Choroid plexus epithelial cell (primary cell): ENCODE measurements around the gene LAYN.

ENCODE experiments used
- DNase-seq: peaks from one replicate; pipeline ENCODE4 v3.0.0-alpha.2; 2010; ENCODE audit warnings: low read depth
- H3K4me3 ChIP-seq: 2 replicates; pipeline ENCODE4 v1.5.1; 2011; ENCODE audit warnings: low read depth, mild to moderate bottlenecking, control low read depth, low read length, moderate library complexity
- TF ChIP-seq, protein P1 (sequence below): conservative IDR thresholded peaks from 2 replicates; pipeline ENCODE4 v1.5.1; 2011; ENCODE audit warnings: low read depth, mild to moderate bottlenecking, control low read depth, inconsistent platforms, low read length, moderate library complexity

The LAYN gene

GRCh38 chr11:111538407-111539114 lies 2.0 kb upstream of the LAYN start:
- TF ChIP-seq, protein P1, sequence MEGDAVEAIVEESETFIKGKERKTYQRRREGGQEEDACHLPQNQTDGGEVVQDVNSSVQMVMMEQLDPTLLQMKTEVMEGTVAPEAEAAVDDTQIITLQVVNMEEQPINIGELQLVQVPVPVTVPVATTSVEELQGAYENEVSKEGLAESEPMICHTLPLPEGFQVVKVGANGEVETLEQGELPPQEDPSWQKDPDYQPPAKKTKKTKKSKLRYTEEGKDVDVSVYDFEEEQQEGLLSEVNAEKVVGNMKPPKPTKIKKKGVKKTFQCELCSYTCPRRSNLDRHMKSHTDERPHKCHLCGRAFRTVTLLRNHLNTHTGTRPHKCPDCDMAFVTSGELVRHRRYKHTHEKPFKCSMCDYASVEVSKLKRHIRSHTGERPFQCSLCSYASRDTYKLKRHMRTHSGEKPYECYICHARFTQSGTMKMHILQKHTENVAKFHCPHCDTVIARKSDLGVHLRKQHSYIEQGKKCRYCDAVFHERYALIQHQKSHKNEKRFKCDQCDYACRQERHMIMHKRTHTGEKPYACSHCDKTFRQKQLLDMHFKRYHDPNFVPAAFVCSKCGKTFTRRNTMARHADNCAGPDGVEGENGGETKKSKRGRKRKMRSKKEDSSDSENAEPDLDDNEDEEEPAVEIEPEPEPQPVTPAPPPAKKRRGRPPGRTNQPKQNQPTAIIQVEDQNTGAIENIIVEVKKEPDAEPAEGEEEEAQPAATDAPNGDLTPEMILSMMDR = no peak
- DNase-seq = peak; percentile 53
- H3K4me3 ChIP-seq = no peak overlapping the region

DNA sequence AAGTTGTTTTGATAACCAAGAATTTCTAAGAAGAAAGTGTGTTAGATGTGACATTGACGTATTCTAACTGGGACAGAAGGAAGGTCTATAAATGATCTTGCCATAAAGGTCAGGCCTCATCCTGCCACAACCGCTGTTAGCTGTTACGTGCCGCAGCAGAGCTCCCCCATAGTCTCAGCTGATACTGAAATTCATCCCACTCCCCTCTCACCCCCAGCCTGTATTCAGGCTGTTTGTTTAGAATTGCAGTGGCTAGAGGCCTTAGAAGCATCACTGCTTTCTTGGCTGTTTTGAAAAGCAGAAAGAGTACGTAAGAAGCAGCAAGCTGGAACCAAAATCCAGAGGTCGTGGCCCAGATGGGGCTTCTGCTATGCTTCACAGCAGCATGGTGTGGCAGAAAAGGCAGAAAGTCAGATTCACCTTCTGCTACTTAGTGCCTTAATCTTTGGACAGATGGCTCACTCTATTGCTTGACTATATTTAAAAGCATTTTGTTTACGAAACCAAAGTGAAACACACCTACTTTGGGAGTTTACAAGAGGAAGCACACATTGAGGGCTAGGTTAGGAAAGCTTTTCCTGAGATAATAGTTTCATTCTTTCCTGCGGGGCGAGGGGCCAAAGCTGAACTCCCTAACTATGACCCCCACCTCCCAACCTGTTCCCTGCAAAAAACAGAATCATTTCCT lies 950 bp upstream of the LAYN start:
- H3K4me3 ChIP-seq = peak overlapping the region; percentile 62
- TF ChIP-seq, protein P1 = no peak
- no peak for DNase-seq

- peak overlapping the region; percentile 62 for H3K4me3 ChIP-seq
- TF ChIP-seq, protein P1 = no peak
- no peak for DNase-seq
These were observed 375 bp downstream of the LAYN start for GRCh38 chr11:111540937-111541253.

GRCh38 chr11:111541254-111542061 lies 938 bp downstream of the LAYN start:
- DNase-seq = peak; percentile 65
- H3K4me3 ChIP-seq = peak overlapping the region; percentile 62
- TF ChIP-seq, protein P1 = no peak

DNA sequence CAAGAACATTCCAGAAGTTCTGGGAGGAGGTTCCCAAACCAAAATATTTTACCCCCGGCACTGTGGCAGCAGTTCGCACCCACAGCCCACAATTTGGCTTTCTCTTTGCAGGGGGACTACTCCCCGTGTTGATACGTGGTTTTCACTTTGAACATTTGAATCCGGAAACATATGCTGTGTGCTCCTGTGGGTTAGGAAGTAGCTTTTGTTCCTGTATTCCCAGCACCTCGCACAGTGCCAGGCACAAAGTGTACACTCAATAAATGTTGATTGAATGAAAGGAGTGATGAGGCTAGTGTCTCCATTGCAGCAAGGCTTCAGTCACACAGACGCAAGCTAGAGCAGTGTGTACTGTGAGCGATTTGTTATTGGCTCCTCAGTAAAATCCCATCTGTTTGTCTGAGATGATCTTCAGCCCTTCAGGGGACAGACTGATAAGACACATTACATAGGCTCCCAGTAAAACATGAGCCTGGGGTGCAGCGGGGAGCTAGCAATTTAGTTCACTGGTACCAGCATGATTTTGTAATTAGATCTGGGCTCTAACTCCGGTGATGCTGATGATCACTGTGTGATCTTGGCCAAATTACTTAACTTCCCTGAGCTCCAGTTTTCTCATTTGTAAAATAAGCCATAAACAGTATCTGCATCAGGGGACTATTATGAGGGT lies 2.2 kb downstream of the LAYN start:
- TF ChIP-seq, protein P1 = no peak
- no peak overlapping the region for H3K4me3 ChIP-seq
- no peak for DNase-seq

- no peak for DNase-seq
- no peak overlapping the region for H3K4me3 ChIP-seq
- TF ChIP-seq, protein P1 = no peak
These were observed 8.0 kb downstream of the LAYN start for GRCh38 chr11:111548525-111548924.
